Thoracic aorta (tissue), 2 donors: Measurements from ENCODE around the gene BTG4. TPM values are rescaled to one million over a fixed set of nuclear protein-coding genes. Genes with fewer than 3 reads are reported as not detected.

ENCODE experiments used
- ATAC-seq: fragments of 150-250 bp; one replicate; pipeline ENCODE4 v1.8.0; 2017; ENCODE audit warnings: low read depth; ENCODE audit not compliant: insufficient number of reproducible peaks, low FRiP score
- DNase-seq: peaks from one replicate; pipeline ENCODE4 v3.0.0-alpha.2; 2020; ENCODE audit warnings: low spot score
- H3K27ac ChIP-seq, 2 donors: fragments of 200-600 bp; sonication (generic); 1 replicate in 1 of 2; 2 replicates in 1 of 2; pipeline ENCODE4 v1.5.1; 2016; ENCODE audit warnings: mild to moderate bottlenecking in 2 of 2, moderate library complexity in 2 of 2
- H3K27me3 ChIP-seq: fragments of 200-600 bp; sonication (generic); replicated peaks from 2 replicates; pipeline ENCODE4 v1.6.0; 2016; ENCODE audit warnings: mild to moderate bottlenecking; ENCODE audit not compliant: insufficient read depth
- H3K36me3 ChIP-seq: fragments of 200-600 bp; sonication (generic); one replicate; pipeline ENCODE4 v1.5.1; 2016
- H3K4me1 ChIP-seq, 2 donors: fragments of 200-600 bp; sonication (generic); 1 replicate in 1 of 2; 2 replicates in 1 of 2; pipeline versions ENCODE4 v1.5.1 to v1.6.0; 2016; ENCODE audit warnings: low read depth in 2 of 2, mild to moderate bottlenecking in 1 of 2; ENCODE audit not compliant: control insufficient read depth in 1 of 2
- H3K4me3 ChIP-seq: fragments of 200-600 bp; sonication (generic); 2 replicates; pipeline ENCODE4 v1.5.1; 2016; ENCODE audit warnings: mild to moderate bottlenecking
- H3K9me3 ChIP-seq: fragments of 200-600 bp; sonication (generic); 2 replicates; pipeline ENCODE4 v1.5.1; 2016
- total RNA-seq, 2 donors: library from RNA; depleted of rRNA; stranded (reverse); fragments of >200 nt; gene quantifications; one replicate each; pipeline versions ENCODE4 v1.1.0 to v1.2.3, GENCODE V29; 2016
- TF ChIP-seq, protein P1 (sequence below): fragments of 200-600 bp; sonication (generic); IDR thresholded peaks from one replicate; pipeline ENCODE4 v1.5.1; 2019; ENCODE audit warnings: antibody characterized with exemption

BTG4 gene
- total RNA-seq: not detected

DNA sequence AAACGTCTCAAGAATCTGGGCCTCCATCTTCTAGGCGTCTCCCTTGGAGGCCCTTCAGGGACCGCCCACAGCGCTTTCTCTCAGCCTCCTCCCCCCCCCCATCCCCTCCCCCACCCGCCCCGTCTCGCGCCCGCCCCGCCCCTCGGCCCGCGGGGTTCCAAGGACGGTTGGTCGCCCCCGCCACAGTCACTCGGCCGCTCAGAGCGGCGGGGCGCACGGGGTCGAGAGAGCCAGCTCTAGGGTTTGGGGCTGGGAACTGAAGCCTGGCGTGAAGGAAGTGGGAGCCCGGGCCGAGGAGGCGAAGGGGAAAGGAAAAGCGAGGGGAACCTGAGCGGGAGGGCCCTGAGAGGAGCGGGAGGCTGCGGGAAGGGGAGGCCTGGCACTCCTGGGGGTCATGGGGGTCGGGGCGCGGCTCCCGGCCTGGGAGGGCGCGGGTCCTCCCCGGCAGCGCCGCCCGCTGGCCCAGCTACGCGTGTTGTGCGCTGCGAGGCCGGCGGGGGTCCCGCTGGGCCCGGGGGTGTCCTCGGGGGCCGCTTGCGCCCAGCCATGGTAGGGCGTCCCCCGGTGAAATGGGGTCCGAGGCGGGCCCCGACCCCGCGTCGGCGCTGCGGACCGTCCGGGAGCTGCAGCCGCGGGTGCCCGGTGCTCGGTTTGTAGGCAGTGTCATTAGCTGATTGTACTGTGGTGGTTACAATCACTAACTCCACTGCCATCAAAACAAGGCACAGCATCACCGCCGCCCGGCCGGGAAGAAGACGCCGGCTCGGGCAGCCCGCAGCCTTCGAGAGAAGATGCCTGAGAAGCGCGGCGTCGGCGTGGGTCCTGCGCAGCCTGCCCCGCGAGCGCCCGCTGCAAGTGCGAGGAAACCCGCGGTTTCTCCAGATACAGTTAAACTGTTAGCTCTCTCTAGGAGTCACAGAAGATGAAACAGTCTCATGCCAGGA, at the start of gene BTG4:
Gene BTG4, minus strand, starts transcription at position 91 of the 944 bp plus-strand sequence. CDS start 13,610 bp downstream, outside the sequence.
- no peak for DNase-seq
- H3K9me3 ChIP-seq: no peaks in the 10 kb centered on the region
- H3K27me3 ChIP-seq: peaks cover 12% of the 10 kb centered on the region
- no peak within 1 kb of the TSS for H3K27ac ChIP-seq
- H3K4me1 ChIP-seq: peaks cover 4 to 9% of the 10 kb centered on the region in 2 donors
- ATAC-seq: no peak
- TF ChIP-seq, protein P1, sequence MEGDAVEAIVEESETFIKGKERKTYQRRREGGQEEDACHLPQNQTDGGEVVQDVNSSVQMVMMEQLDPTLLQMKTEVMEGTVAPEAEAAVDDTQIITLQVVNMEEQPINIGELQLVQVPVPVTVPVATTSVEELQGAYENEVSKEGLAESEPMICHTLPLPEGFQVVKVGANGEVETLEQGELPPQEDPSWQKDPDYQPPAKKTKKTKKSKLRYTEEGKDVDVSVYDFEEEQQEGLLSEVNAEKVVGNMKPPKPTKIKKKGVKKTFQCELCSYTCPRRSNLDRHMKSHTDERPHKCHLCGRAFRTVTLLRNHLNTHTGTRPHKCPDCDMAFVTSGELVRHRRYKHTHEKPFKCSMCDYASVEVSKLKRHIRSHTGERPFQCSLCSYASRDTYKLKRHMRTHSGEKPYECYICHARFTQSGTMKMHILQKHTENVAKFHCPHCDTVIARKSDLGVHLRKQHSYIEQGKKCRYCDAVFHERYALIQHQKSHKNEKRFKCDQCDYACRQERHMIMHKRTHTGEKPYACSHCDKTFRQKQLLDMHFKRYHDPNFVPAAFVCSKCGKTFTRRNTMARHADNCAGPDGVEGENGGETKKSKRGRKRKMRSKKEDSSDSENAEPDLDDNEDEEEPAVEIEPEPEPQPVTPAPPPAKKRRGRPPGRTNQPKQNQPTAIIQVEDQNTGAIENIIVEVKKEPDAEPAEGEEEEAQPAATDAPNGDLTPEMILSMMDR: no peak
- H3K4me3 ChIP-seq: peak within 1 kb of the TSS; percentile 69
- H3K36me3 ChIP-seq: no peaks in the 10 kb centered on the region

GRCh38 chr11:111561791-111562325, 49.7 kb upstream of the BTG4 start:
- DNase-seq (no peak), ATAC-seq (no peak)
- Histone ChIP-seq H3K36me3 (peaks cover 3% of the 10 kb centered on the region), H3K27ac (no peak overlapping the region), H3K4me3 (no peak overlapping the region), H3K4me1 (peaks cover 8 to 13% of the 10 kb centered on the region in 2 donors), H3K9me3 (no peaks in the 10 kb centered on the region), H3K27me3 (no peaks in the 10 kb centered on the region)
- TF ChIP-seq, protein P1: no peak

DNA sequence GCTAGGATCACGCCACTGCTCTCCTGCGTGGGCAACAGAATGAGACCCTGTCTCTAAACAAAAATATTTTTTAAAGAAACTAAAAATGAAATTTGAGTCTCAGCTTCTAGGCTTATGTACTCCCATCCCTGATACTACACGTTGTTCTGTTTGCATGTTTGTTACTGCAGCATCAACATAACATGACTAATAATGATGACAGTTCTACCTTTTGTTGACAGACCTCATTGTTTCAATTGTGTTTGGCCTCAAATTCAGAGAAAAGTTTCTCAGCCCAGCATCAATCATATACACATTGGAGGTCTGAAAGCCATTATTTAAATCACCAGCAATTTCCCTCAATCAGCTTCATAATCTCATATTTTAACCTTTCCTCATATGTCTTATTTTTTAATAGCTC, 49.1 kb upstream of the BTG4 start:
- H3K27ac ChIP-seq: no peak overlapping the region
- ATAC-seq: no peak

DNA sequence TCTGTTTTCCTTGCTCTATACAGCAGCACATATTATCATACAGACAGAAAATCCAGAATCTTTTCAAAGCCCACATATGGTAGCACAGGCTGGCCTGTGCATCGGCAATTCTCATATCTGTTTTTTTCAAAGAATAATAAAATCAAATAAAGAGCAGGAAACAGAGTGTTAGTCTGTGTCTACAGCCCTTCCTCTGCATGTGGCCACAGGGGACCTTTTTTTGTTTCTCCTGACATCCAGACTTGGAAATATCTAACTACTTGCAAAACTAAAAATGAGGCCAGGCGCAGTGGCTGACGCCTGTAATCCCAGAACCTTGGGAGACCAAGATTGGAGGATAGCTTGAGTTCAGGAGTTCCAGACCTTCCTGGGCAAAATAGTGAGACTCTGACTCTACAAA, 48.6 kb upstream of the BTG4 start:
- peaks cover 3% of the 10 kb centered on the region for H3K36me3 ChIP-seq
- no peak for DNase-seq
- H3K4me3 ChIP-seq: no peak overlapping the region
- no peak for ATAC-seq
- TF ChIP-seq, protein P1: no peak
- peaks cover 8 to 14% of the 10 kb centered on the region in 2 donors for H3K4me1 ChIP-seq
- H3K9me3 ChIP-seq: no peaks in the 10 kb centered on the region
- H3K27ac ChIP-seq: no peak overlapping the region
- no peaks in the 10 kb centered on the region for H3K27me3 ChIP-seq

More for the DNA sequence above, 49.1 kb upstream of the BTG4 start:
- Histone ChIP-seq H3K36me3 (peaks cover 3% of the 10 kb centered on the region), H3K4me1 (peaks cover 8 to 14% of the 10 kb centered on the region in 2 donors), H3K4me3 (no peak overlapping the region), H3K27me3 (no peaks in the 10 kb centered on the region), H3K9me3 (no peaks in the 10 kb centered on the region)
- DNase-seq: no peak
- TF ChIP-seq, protein P1: no peak

- TF ChIP-seq, protein P1: no peak
- Histone ChIP-seq H3K36me3 (peaks cover 3% of the 10 kb centered on the region), H3K27ac (peak overlapping the region in 1 of 2 donors; percentile 11), H3K4me3 (no peak overlapping the region), H3K27me3 (no peaks in the 10 kb centered on the region), H3K9me3 (no peaks in the 10 kb centered on the region), H3K4me1 (peaks cover 8 to 14% of the 10 kb centered on the region in 2 donors)
- no peak for DNase-seq
- no peak for ATAC-seq
These were observed 47.7 kb upstream of the BTG4 start for GRCh38 chr11:111559800-111560464.
